Fibroblast of lung (primary cell): ENCODE data around the gene DKK2. TPM values are rescaled to one million over a fixed set of nuclear protein-coding genes. Genes with fewer than 3 reads are reported as not detected.

Source experiments
- DNase-seq, 2 donors: peaks; one replicate each; pipeline versions ENCODE4 v3.0.0 to v3.0.0-alpha.2; 2010; ENCODE audit warnings: low read depth in 2 of 2
- H2AFZ ChIP-seq: 2 replicates; pipeline ENCODE4 v1.5.1; 2012; ENCODE audit warnings: low read length, control low read depth, inconsistent platforms
- H3K27ac ChIP-seq: 2 replicates; pipeline ENCODE4 v1.5.1; 2011; ENCODE audit warnings: low read length, control low read depth; ENCODE audit not compliant: insufficient read depth
- H3K27me3 ChIP-seq: 2 replicates; pipeline ENCODE4 v1.5.1; 2011; ENCODE audit warnings: mild to moderate bottlenecking, low read length; ENCODE audit not compliant: control insufficient read depth, insufficient read depth
- H3K36me3 ChIP-seq: 2 replicates; pipeline ENCODE4 v1.5.1; 2011; ENCODE audit warnings: low read length; ENCODE audit not compliant: control insufficient read depth, insufficient read depth
- H3K4me1 ChIP-seq: 2 replicates; pipeline ENCODE4 v1.5.1; 2011; ENCODE audit warnings: low read length; ENCODE audit not compliant: control insufficient read depth, insufficient read depth; ENCODE audit errors: extremely low read depth
- H3K4me2 ChIP-seq: 2 replicates; pipeline ENCODE4 v1.5.1; 2011; ENCODE audit warnings: low read length, control low read depth; ENCODE audit not compliant: insufficient read depth; ENCODE audit errors: extremely low read depth
- H3K4me3 ChIP-seq, 4 experiments: fragments of 200-600 bp in 1 of 4; sonication (generic) in 1 of 4; replicated peaks in 1 of 4; 2 replicates each; pipeline ENCODE4 v1.5.1; 2011 to 2016; ENCODE audit warnings: low read length in 4 of 4, low read depth in 3 of 4, mild to moderate bottlenecking in 3 of 4, control low read depth in 2 of 4, inconsistent platforms in 1 of 4, mixed read lengths in 1 of 4; ENCODE audit not compliant: insufficient read depth in 1 of 4; ENCODE audit errors: control extremely low read depth in 1 of 4
- H3K79me2 ChIP-seq: 2 replicates; pipeline ENCODE4 v1.5.1; 2012; ENCODE audit warnings: mild to moderate bottlenecking, low read length, inconsistent platforms; ENCODE audit not compliant: control insufficient read depth, insufficient read depth
- H3K9ac ChIP-seq: 2 replicates; pipeline ENCODE4 v1.5.1; 2011; ENCODE audit warnings: mild to moderate bottlenecking, low read length, control low read depth; ENCODE audit not compliant: insufficient read depth
- H3K9me3 ChIP-seq: 2 replicates; pipeline ENCODE4 v1.5.1; 2012; ENCODE audit warnings: low read depth, low read length; ENCODE audit not compliant: control insufficient read depth, insufficient read depth
- H4K20me1 ChIP-seq: 2 replicates; pipeline ENCODE4 v1.5.1; 2011; ENCODE audit warnings: low read length; ENCODE audit not compliant: control insufficient read depth, insufficient read depth; ENCODE audit errors: extremely low read depth
- CTCF ChIP-seq, 2 donors: IDR thresholded peaks in 1 of 2; conservative IDR thresholded peaks in 1 of 2; 1 replicate in 1 of 2; 2 replicates in 1 of 2; pipeline ENCODE4 v1.5.1; 2011 to 2012; ENCODE audit warnings: low read length in 2 of 2, control low read depth in 1 of 2, inconsistent platforms in 1 of 2, low read depth in 1 of 2, mild to moderate bottlenecking in 1 of 2
- EZH2 ChIP-seq: IDR thresholded peaks from 2 replicates; pipeline ENCODE4 v1.5.1; 2012; ENCODE audit warnings: low read length, control low read depth, mild to moderate bottlenecking; ENCODE audit errors: missing control alignments
- polyA plus RNA-seq, 2 donors: library from polyadenylated mRNA; depleted of rRNA in 1 of 2; stranded (reverse) in 1 of 2; unstranded in 1 of 2; fragments of >200 nt; gene quantifications; 2 replicates each; pipeline ENCODE4 v1.2.1, GENCODE V29; 2011 to 2012; ENCODE audit warnings: missing spikeins in 1 of 2
- total RNA-seq: library from RNA; depleted of rRNA; stranded (reverse); fragments of >200 nt; gene quantifications from 2 replicates; pipeline ENCODE4 v1.2.1, GENCODE V29; 2014

Gene DKK2
- total and polyA plus RNA-seq, 2 donors (not counting 1 experiment from before 2014, with no cell fraction given) = 0.48 to 1.2 TPM

- Histone ChIP-seq H3K9me3 (no peaks in the 10 kb centered on the region), H3K4me2 (no peak overlapping the region), H3K27me3 (no peaks in the 10 kb centered on the region), H3K4me3 (no peak overlapping the region), H3K9ac (no peak overlapping the region), H2AFZ (no peak overlapping the region), H3K36me3 (no peaks in the 10 kb centered on the region), H3K79me2 (no peaks in the 10 kb centered on the region), H3K27ac (no peak overlapping the region), H3K4me1 (no peaks in the 10 kb centered on the region), H4K20me1 (no peaks in the 10 kb centered on the region)
- DNase-seq = no peak
- TF ChIP-seq EZH2 = no peak
- no peak for TF ChIP-seq CTCF (conservative IDR thresholded peaks at IDR 0.05 in 1 of 2, IDR thresholded peaks at IDR 0.05 in 1 of 2; ENCODE audit: low read depth in 1 of 2, low read length in 2 of 2)
Measured at GRCh38 chr4:106893903-106894302, 142.2 kb downstream of the DKK2 start.

- no peak overlapping the region for H2AFZ ChIP-seq
- H3K4me1 ChIP-seq = no peaks in the 10 kb centered on the region
- no peak overlapping the region for H3K4me3 ChIP-seq
- no peaks in the 10 kb centered on the region for H3K27me3 ChIP-seq
- H3K9ac ChIP-seq = no peak overlapping the region
- H3K79me2 ChIP-seq = no peaks in the 10 kb centered on the region
- no peak for DNase-seq
- no peaks in the 10 kb centered on the region for H4K20me1 ChIP-seq
- no peak overlapping the region for H3K4me2 ChIP-seq
- no peak overlapping the region for H3K27ac ChIP-seq
- H3K36me3 ChIP-seq = no peaks in the 10 kb centered on the region
- no peaks in the 10 kb centered on the region for H3K9me3 ChIP-seq
- TF ChIP-seq CTCF (conservative IDR thresholded peaks at IDR 0.05 in 1 of 2, IDR thresholded peaks at IDR 0.05 in 1 of 2; ENCODE audit: low read depth in 1 of 2, low read length in 2 of 2) = no peak
- TF ChIP-seq EZH2 = no peak
Measured at GRCh38 chr4:106893395-106893881, 142.7 kb downstream of the DKK2 start.

- no peak for DNase-seq
- Histone ChIP-seq H3K27ac (no peak overlapping the region), H4K20me1 (no peaks in the 10 kb centered on the region), H3K79me2 (no peaks in the 10 kb centered on the region), H3K9me3 (no peaks in the 10 kb centered on the region), H3K27me3 (no peaks in the 10 kb centered on the region), H3K36me3 (no peaks in the 10 kb centered on the region), H3K9ac (no peak overlapping the region), H2AFZ (no peak overlapping the region), H3K4me3 (no peak overlapping the region), H3K4me2 (no peak overlapping the region), H3K4me1 (no peaks in the 10 kb centered on the region)
- no peak for TF ChIP-seq EZH2
- TF ChIP-seq CTCF (conservative IDR thresholded peaks at IDR 0.05 in 1 of 2, IDR thresholded peaks at IDR 0.05 in 1 of 2; ENCODE audit: low read depth in 1 of 2, low read length in 2 of 2) = no peak
Measured at GRCh38 chr4:106892786-106893185, 143.3 kb downstream of the DKK2 start.
